Heart right ventricle (tissue), 16 donors: ENCODE results near the gene CTAG2. TPM values are rescaled to one million over a fixed set of nuclear protein-coding genes. Genes with fewer than 3 reads are reported as not detected.

Experiments used
- ATAC-seq, 8 donors: fragments of 200-7000 bp; cut with Tn5 transposase; one replicate each; pipeline ENCODE4 v1.9.1; 2020; ENCODE audit warnings: mild to moderate bottlenecking in 8 of 8, moderate library complexity in 8 of 8, moderate number of reproducible peaks in 1 of 8
- DNase-seq, 2 donors: peaks; one replicate each; pipeline ENCODE4 v3.0.0-alpha.2; 2020
- H3K27ac ChIP-seq, 10 donors: fragments of 200-600 bp; sonication (generic) in 2 of 10; one replicate each; pipeline versions ENCODE4 v1.5.0 to v1.8.0; 2020 to 2022; ENCODE audit warnings: mild to moderate bottlenecking in 3 of 10
- H3K27me3 ChIP-seq, 7 donors: fragments of 200-600 bp; one replicate each; pipeline ENCODE4 v1.8.0; 2021 to 2022; ENCODE audit warnings: mild to moderate bottlenecking in 2 of 7
- H3K36me3 ChIP-seq, 9 donors: fragments of 200-600 bp; sonication (generic) in 1 of 9; one replicate each; pipeline versions ENCODE4 v1.5.0 to v1.8.0; 2020 to 2022; ENCODE audit warnings: mild to moderate bottlenecking in 2 of 9
- H3K4me1 ChIP-seq, 9 donors: fragments of 200-600 bp; sonication (generic) in 1 of 9; one replicate each; pipeline versions ENCODE4 v1.5.0 to v1.8.0; 2020 to 2022; ENCODE audit warnings: mild to moderate bottlenecking in 4 of 9
- H3K4me3 ChIP-seq, 10 donors: fragments of 200-600 bp; sonication (generic) in 2 of 10; one replicate each; pipeline versions ENCODE4 v1.5.0 to v1.8.0; 2020 to 2022; ENCODE audit warnings: mild to moderate bottlenecking in 7 of 10, moderate library complexity in 2 of 10
- H3K9me3 ChIP-seq, 11 donors: fragments of 200-600 bp in 10 of 11; sonication (generic) in 2 of 11; one replicate each; pipeline versions ENCODE4 v1.5.0 to v1.8.0; 2013 to 2022; ENCODE audit warnings: mild to moderate bottlenecking in 2 of 11, control low read depth in 1 of 11, moderate library complexity in 1 of 11
- CTCF ChIP-seq, 9 donors: fragments of 200-600 bp; sonication (generic) in 2 of 9; IDR thresholded peaks; one replicate each; pipeline versions ENCODE4 v1.5.0 to v1.8.0; 2021 to 2022; ENCODE audit warnings: antibody characterized with exemption in 9 of 9, mild to moderate bottlenecking in 5 of 9, moderate library complexity in 1 of 9
- WGBS, 2 donors: extraction: QIAGEN DNeasy Blood & Tissue Kit; methylation state at CpG; one replicate each; pipeline ENCODE4 v1.1.7; 2013; ENCODE audit warnings: inconsistent platforms in 1 of 2; 5-methylcytosine and 5-hydroxymethylcytosine counted together
- intact Hi-C, 10 donors: fragments of 100-400 bp; cut with DNase I; formaldehyde crosslinking; loops; one replicate each; pipeline versions ENCODE4 v1.11.1 to v1.14.2; 2022
- polyA plus RNA-seq, 2 donors: library from polyadenylated mRNA; stranded (reverse); fragments of 200-250 nt; gene quantifications; one replicate each; pipeline ENCODE4 v1.2.3, GENCODE V29; 2013
- total RNA-seq, 10 donors: library from RNA; stranded (reverse); fragmentation: NEBNext Ultra II Directional in 3 of 10; extraction: Animal tissue kit (Norgen Biotek cat#: 25700) in 3 of 10; gene quantifications; one replicate each; pipeline versions ENCODE4 v1.2.1 to v1.2.4, GENCODE V29; 2021 to 2023
- donor health status: Arrhythmogenic right ventricular cardiomyopathy.
- donor health status: ischemic (EF 13 %, LVEDD 7.1; RV severe dilation, severe dysfunction).
- donor health status: healthy with polysubstance abuse.
- donor health status: DM: no; HTN: yes; CAD: no.
- donor health status: DM: no; HTN: no; CAD: no.
- donor health status: ischemic (EF 25% LVEDD 6.9; RV normal size, moderate dysfunction).
- donor health status: ischemic (EF 25% LVEDD 5.7; RV mildly dilated, moderate dysfunction).
- donor health status: healthy.
- donor health status: DM: yes; HTN: yes; CAD: no.
- donor health status: Ischemic cardiomyopathy.
- donor health status: ischemic (EF 35%, LVEDD 5.7; RV mildly dilated, moderate dysfunction).
- donor health status: nonischemic (EF 11% LVEDD 7.7; RV severe dilation, severe dysfunction).
- donor health status: DM: yes; HTN: yes; CAD: no.
- donor health status: PGD.
- donor health status: ischemic (EF 29% LVEDD 5.4; RV normal size, mild dysfunction).
- donor health status: nonischemic (EF 23%, LVEDD 6.1; RV moderate dilation, normal function).

CTAG2 gene
- total and polyA plus RNA-seq, 12 donors: not detected

DNA sequence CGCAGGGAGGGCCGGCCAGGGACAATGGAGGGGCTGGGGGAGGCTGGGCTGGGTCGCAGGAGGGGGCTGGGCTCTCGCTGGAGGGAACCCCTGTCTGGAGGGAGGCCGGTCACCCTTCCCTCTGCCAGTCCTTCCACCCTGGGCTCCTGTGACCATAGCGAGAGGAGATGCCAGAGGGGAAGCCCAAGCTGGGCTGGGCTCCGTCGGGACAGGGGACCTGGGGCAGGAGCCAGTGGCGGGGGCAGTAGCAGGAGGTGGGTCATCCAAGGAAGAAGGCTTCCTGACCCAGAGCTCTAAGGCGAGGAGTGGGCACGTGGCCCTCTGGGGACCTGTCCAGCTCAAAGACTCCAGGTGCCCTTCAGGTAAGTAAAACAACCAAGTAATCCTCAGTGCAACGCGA is 51.2 kb downstream of the CTAG2 start:
- H3K27me3 ChIP-seq: no peaks in the 10 kb centered on the region
- no peak for TF ChIP-seq CTCF (IDR thresholded peaks at IDR 0.05)
- H3K9me3 ChIP-seq: no peaks in the 10 kb centered on the region
- no peak for DNase-seq
- no peak overlapping the region for H3K4me3 ChIP-seq
- 81 to 84% methylated on average over 8 to 13 of the region's 13 CpGs for WGBS, 2 donors
- H3K27ac ChIP-seq: no peak overlapping the region
- no peak for ATAC-seq
- intact Hi-C loops: no loop called here
- no peaks in the 10 kb centered on the region for H3K36me3 ChIP-seq
- peaks cover 0 to 9% (median 0%) of the 10 kb centered on the region in 9 donors for H3K4me1 ChIP-seq

Other genes starting within 250 kb of the CTAG2 start
- 10 to 100 TPM; 35.2 to 57.1 (median 46.9) TPM for gene DNASE1L1, start 244.3 kb downstream of the CTAG2 start, total RNA-seq
- 10 to 100 TPM; 27.2 to 55.0 TPM for gene DNASE1L1, start 244.3 kb downstream of the CTAG2 start, polyA plus RNA-seq
- 10 to 100 TPM; 28.4 to 42.6 (median 33.7) TPM for gene TAFAZZIN, start 242.0 kb downstream of the CTAG2 start, total RNA-seq
- 100 to 1,000 TPM in 1 of 2 donors, 10 to 100 TPM in 1; 38.2 to 112 TPM for gene TAFAZZIN, start 242.0 kb downstream of the CTAG2 start, polyA plus RNA-seq
- gene ATP6AP1, start 224.9 kb downstream of the CTAG2 start, total RNA-seq: 100 to 1,000 TPM in 3 of 10 donors, 10 to 100 TPM in 7; 69.5 to 113 (median 90.6) TPM
- gene ATP6AP1, start 224.9 kb downstream of the CTAG2 start, polyA plus RNA-seq: 100 to 1,000 TPM in 1 of 2 donors, 10 to 100 TPM in 1; 26.0 to 103 TPM
- 100 to 1,000 TPM in 1 of 10 donors, 10 to 100 TPM in 9; 67.5 to 101 (median 77.5) TPM for gene GDI1, start 216.4 kb downstream of the CTAG2 start, total RNA-seq
- 100 to 1,000 TPM; 111 to 117 TPM for gene GDI1, start 216.4 kb downstream of the CTAG2 start, polyA plus RNA-seq
- gene FAM50A, start 209.4 kb downstream of the CTAG2 start, total RNA-seq: 10 to 100 TPM; 25.5 to 59.9 (median 34.7) TPM
- gene FAM50A, start 209.4 kb downstream of the CTAG2 start, polyA plus RNA-seq: 100 to 1,000 TPM; 134 to 167 TPM
- 10 to 100 TPM; 11.6 to 35.3 (median 16.7) TPM for gene PLXNA3, start 195.3 kb downstream of the CTAG2 start, total RNA-seq
- gene PLXNA3, start 195.3 kb downstream of the CTAG2 start, polyA plus RNA-seq: 10 to 100 TPM in 1 of 2 donors, 1 to 10 TPM in 1; 9.7 to 18.9 TPM
- gene LAGE3, start 174.3 kb downstream of the CTAG2 start, total RNA-seq: 10 to 100 TPM; 13.7 to 21.3 (median 17.7) TPM
- gene LAGE3, start 174.3 kb downstream of the CTAG2 start, polyA plus RNA-seq: 10 to 100 TPM in 1 of 2 donors, 1 to 10 TPM in 1; 7.5 to 38.2 TPM
- gene UBL4A, start 167.0 kb downstream of the CTAG2 start, total RNA-seq: 10 to 100 TPM; 45.8 to 69.4 (median 50.4) TPM
- 10 to 100 TPM; 33.1 to 48.3 TPM for gene UBL4A, start 167.0 kb downstream of the CTAG2 start, polyA plus RNA-seq
- 10 to 100 TPM in 7 of 10 donors, 1 to 10 TPM in 3; 8.7 to 19.8 (median 11.7) TPM for gene SLC10A3, start 162.9 kb downstream of the CTAG2 start, total RNA-seq
- gene SLC10A3, start 162.9 kb downstream of the CTAG2 start, polyA plus RNA-seq: 10 to 100 TPM; 11.9 to 38.1 TPM
- gene FAM3A, start 137.3 kb downstream of the CTAG2 start, total RNA-seq: 10 to 100 TPM; 36.5 to 73.9 (median 48.4) TPM
- 10 to 100 TPM; 69.1 to 76.6 TPM for gene FAM3A, start 137.3 kb downstream of the CTAG2 start, polyA plus RNA-seq
- 10 to 100 TPM in 4 of 10 donors, 1 to 10 TPM in 6; 5.0 to 20.9 (median 8.5) TPM for gene G6PD, start 106.7 kb downstream of the CTAG2 start, total RNA-seq
- 10 to 100 TPM; 10.3 to 19.2 TPM for gene G6PD, start 106.7 kb downstream of the CTAG2 start, polyA plus RNA-seq
- gene IKBKG, start 106.0 kb downstream of the CTAG2 start, total RNA-seq: 10 to 100 TPM; 11.6 to 21.7 (median 15.1) TPM
- 10 to 100 TPM; 14.6 to 27.0 TPM for gene IKBKG, start 106.0 kb downstream of the CTAG2 start, polyA plus RNA-seq
- not detected for gene CTAG1A, start 68.4 kb downstream of the CTAG2 start, total RNA-seq
- not detected for gene CTAG1A, start 68.4 kb downstream of the CTAG2 start, polyA plus RNA-seq
- gene CTAG1B, start 34.3 kb downstream of the CTAG2 start, total RNA-seq: not detected
- gene CTAG1B, start 34.3 kb downstream of the CTAG2 start, polyA plus RNA-seq: not detected
- 10 to 100 TPM; 13.6 to 32.1 (median 22.0) TPM for gene GAB3, start 97.5 kb upstream of the CTAG2 start, total RNA-seq
- 10 to 100 TPM in 1 of 2 donors, 1 to 10 TPM in 1; 5.9 to 25.2 TPM for gene GAB3, start 97.5 kb upstream of the CTAG2 start, polyA plus RNA-seq
- 10 to 100 TPM; 18.8 to 31.9 (median 26.6) TPM for gene DKC1, start 109.3 kb upstream of the CTAG2 start, total RNA-seq
- 10 to 100 TPM; 25.0 to 25.5 TPM for gene DKC1, start 109.3 kb upstream of the CTAG2 start, polyA plus RNA-seq
- 10 to 100 TPM; 31.8 to 50.6 (median 40.3) TPM for gene MPP1, start 151.9 kb upstream of the CTAG2 start, total RNA-seq
- gene MPP1, start 151.9 kb upstream of the CTAG2 start, polyA plus RNA-seq: 10 to 100 TPM; 18.4 to 20.8 TPM
- gene SMIM9, start 181.1 kb upstream of the CTAG2 start, total RNA-seq: under 1 TPM in 3 of 10 donors, not detected in 7; 0.28 to 0.47 (median 0.28) TPM
- gene SMIM9, start 181.1 kb upstream of the CTAG2 start, polyA plus RNA-seq: not detected
- 10 to 100 TPM; 16.1 to 34.3 (median 26.9) TPM for gene F8A1, start 232.8 kb upstream of the CTAG2 start, total RNA-seq
- 10 to 100 TPM; 13.9 to 41.5 TPM for gene F8A1, start 232.8 kb upstream of the CTAG2 start, polyA plus RNA-seq